Measurements from ENCODE around the gene LPCAT3.
"Not testable (repeated sequence)": the region's sequence is repeated elsewhere in the genome, so short reads cannot be mapped to it uniquely, and the experiment has no call there.

Gene LPCAT3

GRCh38 chr12:7049445-7049951, 31.2 kb upstream of the LPCAT3 start:
- H3K27me3 ChIP-seq (ENCODE audit: low read depth); H3K4me3 ChIP-seq; in situ Hi-C loops (cut with MboI; ENCODE audit: low sequenced_read_pairs); H3K36me3 ChIP-seq (replicated peaks); DNase-seq (ENCODE audit: low spot score in 2 of 2); H3K9me3 ChIP-seq; H3K4me1 ChIP-seq: not testable (repeated sequence)

GRCh38 chr12:7047306-7047705, 29.0 kb upstream of the LPCAT3 start:
- H3K36me3 ChIP-seq (replicated peaks), result no peaks in the 10 kb centered on the region
- H3K4me1 ChIP-seq, result no peaks in the 10 kb centered on the region
- 0 out of 2 replicates have a peak, but pooled peaks cover 3% of the 10 kb centered on the region for H3K27me3 ChIP-seq (ENCODE audit: low read depth)
- no peak for DNase-seq (ENCODE audit: low spot score in 2 of 2)
- H3K9me3 ChIP-seq, result no peaks in the 10 kb centered on the region
- in situ Hi-C loops (cut with MboI; ENCODE audit: low sequenced_read_pairs), result no loop called here
- H3K4me3 ChIP-seq, result no peak overlapping the region

GRCh38 chr12:7046383-7047105, 28.3 kb upstream of the LPCAT3 start:
- Histone ChIP-seq H3K4me1 (no peaks in the 10 kb centered on the region), H3K9me3 (no peaks in the 10 kb centered on the region), H3K36me3 (replicated peaks) (no peaks in the 10 kb centered on the region), H3K27me3 (ENCODE audit: low read depth) (no peaks in the 10 kb centered on the region), H3K4me3 (no peak overlapping the region)
- DNase-seq (ENCODE audit: low spot score in 2 of 2), result no peak
- in situ Hi-C loops (cut with MboI; ENCODE audit: low sequenced_read_pairs), result no loop called here

DNA sequence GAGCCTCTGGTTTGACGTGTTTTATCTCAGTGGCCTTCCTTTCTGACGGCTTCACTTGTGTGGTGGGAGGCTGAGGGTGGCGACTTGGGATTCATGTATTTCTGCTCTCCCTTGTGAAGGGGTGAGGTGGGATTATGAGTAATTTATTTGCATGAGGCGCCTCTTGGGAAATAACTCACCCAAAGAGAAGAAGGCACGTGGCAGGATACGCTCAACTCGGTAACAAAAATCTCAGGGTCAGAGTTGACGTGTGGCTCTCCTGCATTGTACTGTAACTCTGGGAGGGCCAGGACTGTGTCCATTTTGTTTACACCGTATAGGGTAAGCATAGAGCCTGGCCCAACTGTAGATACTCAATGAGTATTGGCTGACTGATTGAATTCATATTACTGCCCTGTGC, 27.6 kb upstream of the LPCAT3 start:
- no peak for DNase-seq (ENCODE audit: low spot score in 2 of 2)
- Histone ChIP-seq H3K9me3 (no peaks in the 10 kb centered on the region), H3K4me1 (no peaks in the 10 kb centered on the region), H3K27me3 (ENCODE audit: low read depth) (no peaks in the 10 kb centered on the region), H3K4me3 (no peak overlapping the region), H3K36me3 (replicated peaks) (no peaks in the 10 kb centered on the region)
- in situ Hi-C loops (cut with MboI; ENCODE audit: low sequenced_read_pairs), result no loop called here

GRCh38 chr12:7042842-7043241, 24.6 kb upstream of the LPCAT3 start:
- H3K27me3 ChIP-seq (ENCODE audit: low read depth), result no peaks in the 10 kb centered on the region
- no peaks in the 10 kb centered on the region for H3K4me1 ChIP-seq
- DNase-seq (ENCODE audit: low spot score in 2 of 2), result peak in 1 of 2 experiments; percentile 35
- H3K4me3 ChIP-seq, result no peak overlapping the region
- no peaks in the 10 kb centered on the region for H3K36me3 ChIP-seq (replicated peaks)
- in situ Hi-C loops (cut with MboI; ENCODE audit: low sequenced_read_pairs), result no loop called here
- H3K9me3 ChIP-seq, result no peaks in the 10 kb centered on the region

- no peaks in the 10 kb centered on the region for H3K4me1 ChIP-seq
Observed at GRCh38 chr12:7039403-7039802, 21.1 kb upstream of the LPCAT3 start.

GRCh38 chr12:7038591-7038990, 20.3 kb upstream of the LPCAT3 start:
- in situ Hi-C loops (cut with MboI; ENCODE audit: low sequenced_read_pairs), result no loop called here
- Histone ChIP-seq H3K4me1 (no peaks in the 10 kb centered on the region), H3K4me3 (no peak overlapping the region), H3K9me3 (no peaks in the 10 kb centered on the region), H3K27me3 (ENCODE audit: low read depth) (no peaks in the 10 kb centered on the region), H3K36me3 (replicated peaks) (no peaks in the 10 kb centered on the region)
- no peak for DNase-seq (ENCODE audit: low spot score in 2 of 2)

More at GRCh38 chr12:7039403-7039802, 21.1 kb upstream of the LPCAT3 start:
- Histone ChIP-seq H3K4me3 (no peak overlapping the region), H3K27me3 (ENCODE audit: low read depth) (no peaks in the 10 kb centered on the region), H3K36me3 (replicated peaks) (no peaks in the 10 kb centered on the region), H3K9me3 (no peaks in the 10 kb centered on the region)
- in situ Hi-C loops (cut with MboI; ENCODE audit: low sequenced_read_pairs), result no loop called here
- no peak for DNase-seq (ENCODE audit: low spot score in 2 of 2)

GRCh38 chr12:7037411-7037810, 19.1 kb upstream of the LPCAT3 start:
- H3K4me1 ChIP-seq; in situ Hi-C loops (cut with MboI; ENCODE audit: low sequenced_read_pairs); H3K9me3 ChIP-seq; H3K36me3 ChIP-seq (replicated peaks); H3K27me3 ChIP-seq (ENCODE audit: low read depth); DNase-seq (ENCODE audit: low spot score in 2 of 2); H3K4me3 ChIP-seq: not testable (repeated sequence)

GRCh38 chr12:7035463-7035862, 17.2 kb upstream of the LPCAT3 start:
- in situ Hi-C loops (cut with MboI; ENCODE audit: low sequenced_read_pairs), result no loop called here
- H3K4me3 ChIP-seq, result no peak overlapping the region
- no peak for DNase-seq (ENCODE audit: low spot score in 2 of 2)
- H3K36me3 ChIP-seq (replicated peaks), result no peaks in the 10 kb centered on the region
- no peaks in the 10 kb centered on the region for H3K4me1 ChIP-seq
- H3K9me3 ChIP-seq, result no peaks in the 10 kb centered on the region
- H3K27me3 ChIP-seq (ENCODE audit: low read depth), result no peaks in the 10 kb centered on the region

DNA sequence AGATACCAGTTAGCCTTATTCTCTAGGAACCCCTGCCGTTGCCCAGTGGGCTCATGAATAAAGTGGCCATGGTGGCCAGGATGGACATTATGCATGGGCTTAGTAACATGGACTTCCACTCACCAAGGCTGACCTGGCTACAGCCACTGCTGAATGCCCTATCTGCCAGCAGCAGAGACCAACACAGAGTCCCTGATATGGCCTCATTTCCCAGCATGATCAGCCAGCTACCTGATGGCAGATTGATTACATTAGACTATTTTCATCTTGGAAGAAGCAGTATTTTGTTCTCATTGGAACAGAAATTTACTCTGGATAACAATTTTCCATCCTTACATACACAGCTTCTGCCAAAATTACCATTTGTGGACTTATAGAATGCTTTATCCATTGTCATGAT, 16.2 kb upstream of the LPCAT3 start:
- Histone ChIP-seq H3K4me1 (no peaks in the 10 kb centered on the region), H3K27me3 (ENCODE audit: low read depth) (no peaks in the 10 kb centered on the region), H3K36me3 (replicated peaks) (no peaks in the 10 kb centered on the region), H3K4me3 (no peak overlapping the region), H3K9me3 (no peaks in the 10 kb centered on the region)
- no peak for DNase-seq (ENCODE audit: low spot score in 2 of 2)
- in situ Hi-C loops (cut with MboI; ENCODE audit: low sequenced_read_pairs), result no loop called here

GRCh38 chr12:7032990-7033389, 14.7 kb upstream of the LPCAT3 start:
- no peak overlapping the region for H3K4me3 ChIP-seq
- H3K27me3 ChIP-seq (ENCODE audit: low read depth), result no peaks in the 10 kb centered on the region
- no peaks in the 10 kb centered on the region for H3K4me1 ChIP-seq
- no peak for DNase-seq (ENCODE audit: low spot score in 2 of 2)
- in situ Hi-C loops (cut with MboI; ENCODE audit: low sequenced_read_pairs), result no loop called here
- no peaks in the 10 kb centered on the region for H3K36me3 ChIP-seq (replicated peaks)
- no peaks in the 10 kb centered on the region for H3K9me3 ChIP-seq

DNA sequence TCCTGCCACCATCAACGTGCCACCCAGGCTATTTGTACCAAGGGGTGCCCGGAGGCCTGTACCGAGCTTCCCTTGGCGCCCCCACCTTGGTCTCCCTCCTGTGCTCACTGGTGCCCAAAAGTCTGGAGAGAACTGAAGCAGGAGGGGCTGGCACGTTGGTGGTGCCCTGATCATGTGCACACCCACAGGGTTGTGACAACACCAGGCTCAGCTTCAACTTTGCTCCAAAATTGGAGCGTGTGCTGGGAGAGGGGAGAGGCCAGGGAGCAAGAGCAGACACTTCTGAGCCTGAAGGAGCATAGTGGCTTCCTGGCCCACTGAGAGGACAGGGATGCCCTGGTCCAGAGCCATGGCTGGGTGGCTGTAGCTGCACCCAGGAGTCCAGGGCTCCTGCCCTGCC, 13.0 kb upstream of the LPCAT3 start:
- Histone ChIP-seq H3K36me3 (replicated peaks) (no peaks in the 10 kb centered on the region), H3K4me3 (no peak overlapping the region), H3K9me3 (no peaks in the 10 kb centered on the region), H3K4me1 (no peaks in the 10 kb centered on the region), H3K27me3 (ENCODE audit: low read depth) (no peaks in the 10 kb centered on the region)
- in situ Hi-C loops (cut with MboI; ENCODE audit: low sequenced_read_pairs), result no loop called here
- DNase-seq (ENCODE audit: low spot score in 2 of 2), result no peak

DNA sequence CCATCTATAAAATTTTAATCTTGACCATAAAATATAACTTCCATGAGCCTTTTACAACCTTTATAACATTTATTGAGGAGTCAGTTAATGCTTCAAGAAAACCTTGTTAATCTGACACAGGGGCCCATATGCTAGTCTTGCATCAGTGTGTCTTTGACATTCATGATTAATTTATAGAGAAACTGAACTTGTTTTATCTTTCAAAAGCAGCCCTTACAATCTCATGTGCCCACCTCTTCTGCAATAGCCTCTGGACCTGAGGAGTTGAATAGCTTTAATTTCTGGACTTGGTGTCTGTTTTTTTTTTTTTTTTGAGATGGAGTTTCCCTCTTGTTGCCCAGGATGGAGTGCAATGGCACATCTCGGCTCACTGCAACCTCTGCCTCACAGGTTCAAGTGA, 8.6 kb upstream of the LPCAT3 start:
- no peaks in the 10 kb centered on the region for H3K4me1 ChIP-seq
- H3K4me3 ChIP-seq, result no peak overlapping the region
- in situ Hi-C loops (cut with MboI; ENCODE audit: low sequenced_read_pairs), result no loop called here
- no peak for DNase-seq (ENCODE audit: low spot score in 2 of 2)
- no peaks in the 10 kb centered on the region for H3K36me3 ChIP-seq (replicated peaks)
- no peaks in the 10 kb centered on the region for H3K9me3 ChIP-seq
- H3K27me3 ChIP-seq (ENCODE audit: low read depth), result no peaks in the 10 kb centered on the region

DNA sequence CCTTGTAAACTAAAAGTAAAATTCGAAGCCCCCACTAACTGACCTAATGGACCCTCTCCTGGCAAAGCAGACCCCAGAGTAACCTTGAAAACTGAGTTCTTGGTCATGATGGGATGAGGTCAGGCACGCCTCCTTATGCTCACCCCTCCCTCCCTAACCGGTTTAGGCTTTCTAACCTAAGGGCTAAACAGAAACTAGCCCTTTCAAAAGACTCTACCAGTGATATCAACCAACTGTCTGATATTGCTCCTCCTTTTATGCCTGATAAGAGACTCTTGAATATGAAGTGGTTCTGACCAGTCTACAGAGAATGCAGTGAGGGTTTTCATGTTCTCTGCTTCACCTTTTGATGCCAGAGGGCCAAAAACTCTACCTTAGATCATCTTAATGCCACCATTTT, 4.8 kb upstream of the LPCAT3 start:
- Histone ChIP-seq H3K4me3 (no peak overlapping the region), H3K9me3 (no peaks in the 10 kb centered on the region), H3K36me3 (replicated peaks) (no peaks in the 10 kb centered on the region), H3K4me1 (peaks cover 9% of the 10 kb centered on the region), H3K27me3 (ENCODE audit: low read depth) (no peaks in the 10 kb centered on the region)
- in situ Hi-C loops (cut with MboI; ENCODE audit: low sequenced_read_pairs), result no loop called here
- DNase-seq (ENCODE audit: low spot score in 2 of 2), result no peak

DNA sequence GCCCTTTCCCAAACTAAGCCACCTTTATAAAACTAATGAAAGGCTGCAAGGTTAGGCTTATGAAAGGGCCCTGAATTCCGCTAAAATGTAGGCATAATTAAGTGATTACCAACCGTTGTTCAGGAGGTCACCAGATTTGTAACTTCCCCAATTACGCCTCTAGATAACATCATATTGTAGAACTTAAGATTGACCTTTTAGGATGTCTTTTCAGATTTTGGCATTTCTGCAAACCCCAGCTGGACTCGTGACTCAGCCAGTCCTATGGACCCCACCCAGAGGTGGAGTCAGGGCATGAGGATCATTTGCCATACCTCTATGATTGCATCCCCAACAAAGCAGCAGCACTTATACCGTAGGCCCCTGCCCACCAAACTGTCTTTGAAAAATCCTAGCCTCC, 3.7 kb upstream of the LPCAT3 start:
- Histone ChIP-seq H3K4me1 (peaks cover 14% of the 10 kb centered on the region), H3K36me3 (replicated peaks) (no peaks in the 10 kb centered on the region), H3K4me3 (no peak overlapping the region), H3K27me3 (ENCODE audit: low read depth) (no peaks in the 10 kb centered on the region), H3K9me3 (no peaks in the 10 kb centered on the region)
- peak in 1 of 2 experiments; percentile 5 for DNase-seq (ENCODE audit: low spot score in 2 of 2)
- in situ Hi-C loops (cut with MboI; ENCODE audit: low sequenced_read_pairs), result no loop called here
